DOHH2 (cell line): ENCODE measurements around the gene ACLY.

ENCODE experiments used
- H3F3A ChIP-seq: fragments of 200-600 bp; sonication (generic), shearing (Covaris generic); 2 replicates; pipeline ENCODE4 v1.6.0; 2016; ENCODE audit warnings: antibody characterized with exemption, mild to moderate bottlenecking; ENCODE audit not compliant: control insufficient read depth, insufficient read depth
- H3K27ac ChIP-seq: fragments of 200-600 bp; sonication (generic); 2 replicates; pipeline ENCODE4 v1.5.1; 2014; ENCODE audit warnings: low read depth, mild to moderate bottlenecking, low read length, moderate library complexity
- H3K27me3 ChIP-seq: fragments of 200-600 bp; sonication (generic); 2 replicates; pipeline ENCODE4 v1.6.1; 2014; ENCODE audit warnings: mild to moderate bottlenecking, low read length, mixed read lengths; ENCODE audit not compliant: control insufficient read depth
- H3K36me3 ChIP-seq: fragments of 200-600 bp; sonication (generic); 2 replicates; pipeline ENCODE4 v1.6.1; 2014; ENCODE audit warnings: mild to moderate bottlenecking, low read length, moderate library complexity, mixed read lengths; ENCODE audit not compliant: control insufficient read depth
- H3K4me1 ChIP-seq: fragments of 200-600 bp; sonication (generic); 2 replicates; pipeline ENCODE4 v1.6.1; 2014; ENCODE audit warnings: mild to moderate bottlenecking, low read length, mixed read lengths; ENCODE audit not compliant: control insufficient read depth
- H3K4me2 ChIP-seq: fragments of 200-600 bp; sonication (generic); 2 replicates; pipeline ENCODE4 v1.6.0; 2014; ENCODE audit warnings: mild to moderate bottlenecking, low read length, moderate library complexity
- H3K4me3 ChIP-seq: fragments of 200-600 bp; sonication (generic); 2 replicates; pipeline ENCODE4 v1.5.1; 2014; ENCODE audit warnings: mild to moderate bottlenecking, low read length, mixed read lengths
- H3K79me2 ChIP-seq: fragments of 200-600 bp; sonication (generic); 2 replicates; pipeline ENCODE4 v1.6.1; 2014; ENCODE audit warnings: mild to moderate bottlenecking, low read length, mixed read lengths; ENCODE audit not compliant: control insufficient read depth
- H3K9me2 ChIP-seq: fragments of 200-600 bp; sonication (generic); replicated peaks from 2 replicates; pipeline ENCODE4 v1.6.1; 2014; ENCODE audit warnings: mild to moderate bottlenecking, low read length, mixed read lengths; ENCODE audit not compliant: control insufficient read depth
- H3K9me3 ChIP-seq: fragments of 200-600 bp; sonication (generic); 2 replicates; pipeline ENCODE4 v1.6.1; 2014; ENCODE audit warnings: antibody characterized with exemption, low read length, mixed read lengths; ENCODE audit not compliant: control insufficient read depth, insufficient read depth
- H4K20me1 ChIP-seq: fragments of 200-600 bp; sonication (generic); 2 replicates; pipeline ENCODE4 v1.6.0; 2014; ENCODE audit warnings: low read depth, mild to moderate bottlenecking, antibody characterized with exemption, low read length, moderate library complexity; ENCODE audit not compliant: control insufficient read depth, insufficient read depth
- CTCF ChIP-seq: fragments of 200-600 bp; sonication (generic); IDR thresholded peaks from one replicate; pipeline ENCODE4 v1.5.1; 2014; ENCODE audit warnings: antibody characterized with exemption, mild to moderate bottlenecking, low read depth, low read length; ENCODE audit not compliant: poor library complexity, severe bottlenecking
- EZH2phosphoT487 ChIP-seq: fragments of 200-600 bp; sonication (generic); IDR thresholded peaks from 2 replicates; pipeline ENCODE4 v1.6.1; 2017; ENCODE audit warnings: borderline replicate concordance, mild to moderate bottlenecking, antibody characterized with exemption, low read length, moderate library complexity, mixed read lengths

ACLY gene

GRCh38 chr17:41870097-41870496 lies 48.7 kb downstream of the ACLY start:
- Histone ChIP-seq H3K4me2 (no peak overlapping the region), H3K9me3 (no peaks in the 10 kb centered on the region), H3F3A (peaks cover 16% of the 10 kb centered on the region), H3K9me2 (no peaks in the 10 kb centered on the region), H3K4me1 (peaks cover 5% of the 10 kb centered on the region), H3K27ac (no peak overlapping the region), H4K20me1 (no peaks in the 10 kb centered on the region), H3K4me3 (no peak overlapping the region), H3K27me3 (no peaks in the 10 kb centered on the region), H3K79me2 (peaks cover under 1% of the 10 kb centered on the region), H3K36me3 (peaks cover 72% of the 10 kb centered on the region)
- TF ChIP-seq EZH2phosphoT487 (no peak), CTCF (no peak)

- peaks cover 16% of the 10 kb centered on the region for H3F3A ChIP-seq
- H4K20me1 ChIP-seq, result no peaks in the 10 kb centered on the region
- H3K9me2 ChIP-seq, result no peaks in the 10 kb centered on the region
- no peaks in the 10 kb centered on the region for H3K9me3 ChIP-seq
- H3K27ac ChIP-seq, result no peak overlapping the region
- peaks cover 73% of the 10 kb centered on the region for H3K36me3 ChIP-seq
- H3K4me1 ChIP-seq, result peaks cover 5% of the 10 kb centered on the region
- no peaks in the 10 kb centered on the region for H3K27me3 ChIP-seq
- H3K79me2 ChIP-seq, result peaks cover 8% of the 10 kb centered on the region
- no peak for TF ChIP-seq CTCF
- TF ChIP-seq EZH2phosphoT487, result no peak
- H3K4me2 ChIP-seq, result no peak overlapping the region
- H3K4me3 ChIP-seq, result no peak overlapping the region
Measured at GRCh38 chr17:41869426-41869825, 49.3 kb downstream of the ACLY start.

- TF ChIP-seq EZH2phosphoT487 (no peak), CTCF (no peak)
- Histone ChIP-seq H3K36me3 (peaks cover 69% of the 10 kb centered on the region), H4K20me1 (peaks cover 8% of the 10 kb centered on the region), H3F3A (peaks cover 16% of the 10 kb centered on the region), H3K27me3 (no peaks in the 10 kb centered on the region), H3K4me2 (no peak overlapping the region), H3K4me3 (no peak overlapping the region), H3K27ac (no peak overlapping the region), H3K9me3 (no peaks in the 10 kb centered on the region), H3K4me1 (peaks cover 12% of the 10 kb centered on the region), H3K79me2 (peaks cover 16% of the 10 kb centered on the region), H3K9me2 (no peaks in the 10 kb centered on the region)
Measured at GRCh38 chr17:41868568-41868967, 50.2 kb downstream of the ACLY start.

- H3K36me3 ChIP-seq, result peaks cover 47% of the 10 kb centered on the region
- peaks cover 16% of the 10 kb centered on the region for H3F3A ChIP-seq
- H4K20me1 ChIP-seq, result peaks cover 13% of the 10 kb centered on the region
- H3K4me1 ChIP-seq, result peaks cover 25% of the 10 kb centered on the region
- no peaks in the 10 kb centered on the region for H3K27me3 ChIP-seq
- peak overlapping the region; percentile 27; the same call in 1 of the 2 replicates for H3K27ac ChIP-seq
- peak overlapping the region; percentile 94 for H3K4me2 ChIP-seq
- H3K4me3 ChIP-seq, result peak overlapping the region; percentile 95
- no peaks in the 10 kb centered on the region for H3K9me3 ChIP-seq
- TF ChIP-seq CTCF (no peak), EZH2phosphoT487 (no peak)
- no peaks in the 10 kb centered on the region for H3K9me2 ChIP-seq
- H3K79me2 ChIP-seq, result peaks cover 46% of the 10 kb centered on the region
Measured at GRCh38 chr17:41865596-41865893, 53.2 kb downstream of the ACLY start.
